GM12891 (cell line): ENCODE results near the gene C16orf46.

Source experiments
- POLR2A ChIP-seq: IDR thresholded peaks from 2 replicates; pipeline ENCODE4 v1.6.1; 2011; ENCODE audit warnings: low read depth, low read length, control low read depth
- POLR2AphosphoS5 ChIP-seq: IDR thresholded peaks from 2 replicates; pipeline ENCODE4 v1.6.1; 2011; ENCODE audit warnings: low read depth, low read length, control low read depth

- TF ChIP-seq POLR2A (no peak), POLR2AphosphoS5 (no peak)
These were observed 20.2 kb upstream of the C16orf46 start for GRCh38 chr16:81097230-81097629.
